NCI-H2227 treated with DMSO at 0.1 percent for 48 hours (cell line): Measurements from ENCODE around the gene BOLA2.
"Not testable (repeated sequence)": the region's sequence is repeated elsewhere in the genome, so short reads cannot be mapped to it uniquely, and the experiment has no call there.

Experiments used
- DNase-seq: peaks from one replicate; lab custom pipeline; 2025; lab: John Stamatoyannopoulos, UW

Gene BOLA2

GRCh38 chr16:29454269-29454668 lies at the start of gene BOLA2, which contains the start of gene SLX1B:
Gene BOLA2, minus strand, starts transcription at chr16:29454351. Its CDS starts 98 bp downstream, at chr16:29454253.
Gene SLX1B, plus strand, starts transcription at chr16:29454533.
- not testable (repeated sequence) for DNase-seq

DNA sequence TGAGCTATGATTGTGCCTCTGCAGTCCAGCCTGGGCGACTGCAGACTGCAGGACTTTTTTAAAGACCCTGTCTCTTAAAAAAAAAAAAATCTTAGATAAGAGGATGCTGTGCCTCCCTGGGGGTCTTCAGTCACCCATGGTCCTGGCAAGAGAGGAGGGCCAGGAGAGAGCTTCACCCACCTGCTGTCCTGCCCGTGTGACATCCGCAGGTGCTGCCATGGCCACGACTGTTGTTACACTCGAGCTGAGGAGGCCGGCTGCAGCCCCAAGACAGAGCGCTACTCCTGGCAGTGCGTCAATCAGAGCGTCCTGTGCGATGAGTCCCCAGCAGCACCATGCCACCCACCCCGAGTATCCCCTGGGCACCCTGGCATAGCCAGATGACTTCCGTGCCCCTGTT lies 28.1 kb upstream of the BOLA2 start:
- DNase-seq: not testable (repeated sequence)

GRCh38 chr16:29472065-29472464 lies 17.9 kb upstream of the BOLA2 start:
- DNase-seq: not testable (repeated sequence)

DNA sequence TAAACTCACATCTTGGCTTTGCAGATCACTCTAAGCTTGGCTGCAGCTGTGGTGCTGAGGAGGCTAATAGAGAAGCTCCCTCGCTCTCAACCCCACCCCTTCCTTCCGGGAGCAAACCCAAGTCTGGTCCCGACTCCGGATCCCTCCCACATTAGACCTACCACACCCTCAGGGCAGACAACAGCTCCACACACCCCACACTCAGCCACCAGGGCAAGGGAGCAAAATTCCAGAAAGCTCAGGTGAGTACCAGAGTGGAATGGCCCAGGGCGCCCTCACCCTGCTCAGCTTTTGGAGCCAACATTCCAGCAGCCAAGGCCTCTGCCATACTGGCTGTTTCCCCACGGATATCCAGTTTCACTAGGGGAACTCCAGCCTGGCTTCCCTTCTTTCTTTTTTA lies 15.5 kb upstream of the BOLA2 start:
- not testable (repeated sequence) for DNase-seq

GRCh38 chr16:29467654-29468366 lies 13.7 kb upstream of the BOLA2 start:
- DNase-seq: not testable (repeated sequence)

DNA sequence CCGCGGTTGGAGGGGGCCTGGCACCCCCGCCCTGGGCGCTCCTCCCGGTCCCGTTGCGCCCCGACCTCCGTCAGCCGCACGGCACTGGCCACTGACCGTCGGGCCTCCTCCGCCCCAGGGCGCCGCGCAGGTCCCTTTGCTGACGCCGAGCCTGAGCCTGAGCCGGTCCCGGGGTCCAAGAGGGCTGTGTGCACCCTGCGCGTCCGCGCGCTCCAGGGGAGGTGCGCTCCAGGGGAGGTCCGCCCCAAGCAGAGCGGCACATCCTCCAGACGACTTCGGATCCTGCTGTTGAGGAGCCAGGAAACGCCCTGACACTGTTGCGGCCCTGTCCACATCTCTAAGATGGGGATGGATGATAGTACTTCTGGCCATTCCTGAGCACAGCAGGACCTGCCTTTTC lies 12.8 kb upstream of the BOLA2 start:
- DNase-seq: not testable (repeated sequence)

DNA sequence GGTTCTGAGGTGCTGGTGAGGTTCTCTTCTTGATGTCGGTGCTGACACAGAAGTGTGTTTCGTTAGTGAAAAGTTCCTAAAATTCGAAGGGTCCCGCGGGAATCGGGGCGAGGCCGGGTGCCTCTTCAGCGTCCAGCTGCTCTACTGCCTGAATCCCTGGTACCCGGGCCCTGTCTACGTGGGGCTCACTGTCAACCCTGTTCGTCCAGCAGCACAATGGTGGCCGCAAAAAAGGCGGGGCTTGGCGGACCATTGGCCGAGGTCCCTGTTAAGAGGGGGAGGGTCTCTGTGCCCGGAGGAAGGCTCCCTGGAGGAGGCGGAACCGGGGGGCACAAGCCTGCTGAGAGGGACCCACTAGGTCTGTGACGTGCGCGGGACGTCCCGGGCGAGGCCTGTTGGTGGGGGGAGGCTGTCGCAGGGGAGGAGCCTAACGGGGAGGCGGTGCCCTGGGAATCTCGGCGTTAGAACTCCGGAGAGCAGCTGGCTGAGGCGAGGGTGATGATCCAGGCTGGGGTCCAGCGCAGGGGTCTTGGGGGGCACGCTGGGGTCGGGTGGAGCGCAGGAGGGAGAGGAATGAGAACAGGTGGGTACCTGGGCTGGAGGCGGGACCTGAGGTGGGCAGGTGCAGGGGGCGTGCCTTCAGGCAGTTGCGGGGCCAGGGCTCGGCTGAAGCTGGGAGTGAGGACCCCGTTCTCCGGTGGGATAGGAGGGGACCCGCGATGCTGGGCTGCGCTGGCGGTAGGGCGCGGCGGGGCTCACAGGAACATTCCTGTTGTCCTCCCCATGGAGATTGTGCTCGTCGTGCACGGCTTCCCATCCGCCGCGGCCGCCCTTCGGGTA lies 12.1 kb upstream of the BOLA2 start:
- not testable (repeated sequence) for DNase-seq

DNA sequence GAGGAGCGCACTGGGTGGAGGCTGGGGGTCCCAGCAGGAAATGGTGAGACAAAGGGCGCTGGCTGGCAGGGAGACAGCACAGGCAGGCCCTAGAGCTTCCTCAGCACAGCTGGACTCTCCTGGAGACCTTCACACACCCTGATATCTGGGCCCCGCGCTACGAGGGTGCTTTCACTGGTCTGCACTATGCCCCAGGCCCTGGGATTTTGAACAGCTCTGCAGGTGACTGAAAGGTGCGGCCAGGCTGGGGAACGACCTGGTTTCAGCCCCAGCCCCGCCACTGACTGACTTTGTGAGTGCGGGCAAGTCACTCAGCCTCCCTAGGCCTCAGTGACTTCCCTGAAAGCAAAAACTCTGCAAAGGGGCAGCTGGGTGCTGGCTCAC lies 6.5 kb upstream of the BOLA2 start:
- DNase-seq: not testable (repeated sequence)

DNA sequence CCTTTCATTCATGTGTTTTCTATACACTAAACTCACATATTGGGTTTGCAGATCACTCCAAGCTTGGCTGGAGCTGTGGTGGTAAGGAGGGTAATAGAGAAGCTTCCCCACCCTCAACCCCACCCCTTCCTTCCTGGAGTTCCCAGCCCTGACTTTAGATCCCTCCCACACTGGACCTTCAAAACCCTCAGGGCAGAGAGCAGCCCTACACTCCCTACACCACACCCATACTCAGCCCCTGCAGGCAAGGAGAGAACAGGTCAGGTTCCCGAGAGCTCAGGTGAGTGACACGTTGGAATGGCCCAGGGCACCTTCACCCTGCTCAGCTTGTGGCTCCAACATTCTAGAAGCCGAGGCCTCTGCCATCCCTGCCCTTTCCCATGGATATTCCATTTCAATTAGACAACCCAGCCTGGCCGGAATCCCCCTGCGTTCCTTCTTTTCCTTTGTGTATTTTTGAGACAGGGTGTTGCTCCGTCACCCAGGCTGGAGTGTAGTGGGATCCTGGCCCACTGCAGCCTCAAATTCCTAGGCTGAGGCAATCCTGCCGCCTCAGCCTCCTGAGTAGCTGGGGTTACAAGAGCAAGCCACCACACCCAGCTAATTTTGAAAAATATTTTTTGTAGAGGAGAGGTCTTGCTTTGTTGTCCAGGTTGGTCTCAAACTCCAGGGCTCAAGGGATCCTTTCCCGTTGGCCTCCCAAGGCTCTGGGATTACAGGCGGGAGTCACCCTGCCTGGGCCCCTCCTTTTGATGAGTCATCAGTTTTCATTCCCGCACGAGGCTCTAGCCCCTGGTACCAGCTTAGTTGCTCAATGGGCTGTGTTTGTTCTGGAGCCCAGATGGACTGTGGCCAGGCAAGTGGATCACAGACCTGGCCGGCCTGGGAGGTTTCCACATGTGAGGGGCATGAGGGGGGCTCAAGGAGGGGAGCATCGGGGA lies 5.8 kb upstream of the BOLA2 start, which contains the start of gene SULT1A4:
TSS of gene SULT1A4 (plus strand) at position 208 of the 941 bp plus-strand sequence. CDS start 1,473 bp downstream, outside the sequence.
- DNase-seq: not testable (repeated sequence)

- DNase-seq: not testable (repeated sequence)
Observed at GRCh38 chr16:29457660-29458059, 3.5 kb upstream of the BOLA2 start.

- not testable (repeated sequence) for DNase-seq
Observed at GRCh38 chr16:29454828-29455227, 677 bp upstream of the BOLA2 start.

DNA sequence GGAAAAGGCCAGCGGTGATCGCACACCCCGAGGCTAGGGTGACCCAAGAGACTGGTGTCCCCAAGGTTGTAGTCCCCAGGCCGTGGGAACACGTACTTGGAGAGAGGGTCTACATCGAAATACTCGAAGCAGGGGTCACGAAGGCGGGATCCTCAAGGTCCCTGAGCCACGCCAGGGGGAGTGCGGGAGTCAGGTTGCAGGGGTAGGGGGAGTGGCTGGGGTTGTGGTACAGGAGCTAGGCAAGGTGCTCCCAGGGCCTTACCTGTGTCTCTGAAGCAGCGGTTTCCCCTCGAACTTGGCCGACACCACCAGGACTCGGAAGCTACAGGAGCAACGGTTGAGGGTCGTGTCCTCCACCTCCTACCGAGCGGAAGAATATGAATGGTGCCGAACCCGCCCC lies 397 bp downstream of the BOLA2 start:
- not testable (repeated sequence) for DNase-seq

- DNase-seq: not testable (repeated sequence)
Observed at GRCh38 chr16:29425390-29425789, 28.8 kb downstream of the BOLA2 start.

- DNase-seq: not testable (repeated sequence)
Observed at GRCh38 chr16:29423587-29423986, 30.6 kb downstream of the BOLA2 start.

DNA sequence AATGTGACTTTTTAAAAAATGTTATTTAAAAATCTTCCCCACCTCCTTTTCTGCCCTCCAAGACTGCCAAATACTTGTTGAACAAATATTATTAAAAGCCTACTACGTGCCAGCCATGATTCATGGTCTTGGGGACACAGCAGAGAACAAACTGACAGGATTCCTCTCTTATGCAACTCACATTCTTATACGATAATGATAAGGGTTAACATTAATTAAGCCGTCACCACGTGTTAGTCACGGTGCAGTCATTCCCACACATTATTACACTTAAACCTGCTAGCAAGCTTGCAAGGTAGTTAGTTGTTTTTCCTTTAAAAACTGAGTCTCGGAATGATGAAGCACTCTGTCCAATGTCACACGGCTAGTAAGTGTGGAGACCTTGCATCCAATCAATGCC lies 48.9 kb downstream of the BOLA2 start:
- DNase-seq: not testable (repeated sequence)
